GM23338 (cell line): Measurements from ENCODE around the gene GDPD2.

Experiments
- CREB1 ChIP-seq: fragments of 250-450 bp; sonication (Bioruptor Pico); IDR thresholded peaks from 2 replicates; pipeline ENCODE4 v1.5.0; 2020; ENCODE audit warnings: low read depth, mild to moderate bottlenecking, moderate library complexity
- EZH2 ChIP-seq: fragments of 200-600 bp; sonication (generic); IDR thresholded peaks from one replicate; pipeline ENCODE4 v1.8.0; 2017; ENCODE audit warnings: antibody characterized with exemption, mild to moderate bottlenecking, low read depth; ENCODE audit not compliant: unreplicated experiment
- EZH2phosphoT487 ChIP-seq: fragments of 200-600 bp; sonication (generic); IDR thresholded peaks from one replicate; pipeline ENCODE4 v1.8.1; 2018; ENCODE audit warnings: antibody characterized with exemption; ENCODE audit not compliant: unreplicated experiment
- JUNB ChIP-seq: IDR thresholded peaks from one replicate; pipeline ENCODE4 v1.6.1; 2016; ENCODE audit warnings: antibody characterized with exemption; ENCODE audit not compliant: unreplicated experiment
- NANOG ChIP-seq: IDR thresholded peaks from 2 replicates; pipeline ENCODE4 v1.6.1; 2016; ENCODE audit warnings: antibody characterized with exemption, borderline replicate concordance
- POLR2AphosphoS5 ChIP-seq: IDR thresholded peaks from 2 replicates; pipeline ENCODE4 v1.6.1; 2016; ENCODE audit warnings: antibody characterized with exemption, low read depth
- REST ChIP-seq: IDR thresholded peaks from one replicate; pipeline ENCODE4 v1.6.1; 2018; ENCODE audit warnings: antibody characterized with exemption; ENCODE audit not compliant: unreplicated experiment
- ZNF114 ChIP-seq: fragments of 250-450 bp; sonication (Bioruptor Pico); IDR thresholded peaks from 2 replicates; pipeline ENCODE4 v1.5.0; 2020; ENCODE audit warnings: mild to moderate bottlenecking, moderate library complexity
- TF ChIP-seq, protein P1 (sequence below), 2 experiments: fragments of 200-600 bp in 1 of 2; sonication (generic) in 1 of 2; conservative IDR thresholded peaks; 2 replicates each; pipeline versions ENCODE4 v1.5.1 to v1.6.1; 2016 to 2017; ENCODE audit warnings: antibody characterized with exemption in 2 of 2, low read depth in 2 of 2, mild to moderate bottlenecking in 2 of 2, moderate library complexity in 1 of 2
- TF ChIP-seq, protein P2 (sequence below): IDR thresholded peaks from 2 replicates; pipeline ENCODE4 v1.6.1; 2016; ENCODE audit warnings: antibody characterized with exemption

GRCh38 chrX:70444326-70444945 is 21.3 kb downstream of the GDPD2 start, which contains the start of gene DLG3:
- TF ChIP-seq, protein P1, sequence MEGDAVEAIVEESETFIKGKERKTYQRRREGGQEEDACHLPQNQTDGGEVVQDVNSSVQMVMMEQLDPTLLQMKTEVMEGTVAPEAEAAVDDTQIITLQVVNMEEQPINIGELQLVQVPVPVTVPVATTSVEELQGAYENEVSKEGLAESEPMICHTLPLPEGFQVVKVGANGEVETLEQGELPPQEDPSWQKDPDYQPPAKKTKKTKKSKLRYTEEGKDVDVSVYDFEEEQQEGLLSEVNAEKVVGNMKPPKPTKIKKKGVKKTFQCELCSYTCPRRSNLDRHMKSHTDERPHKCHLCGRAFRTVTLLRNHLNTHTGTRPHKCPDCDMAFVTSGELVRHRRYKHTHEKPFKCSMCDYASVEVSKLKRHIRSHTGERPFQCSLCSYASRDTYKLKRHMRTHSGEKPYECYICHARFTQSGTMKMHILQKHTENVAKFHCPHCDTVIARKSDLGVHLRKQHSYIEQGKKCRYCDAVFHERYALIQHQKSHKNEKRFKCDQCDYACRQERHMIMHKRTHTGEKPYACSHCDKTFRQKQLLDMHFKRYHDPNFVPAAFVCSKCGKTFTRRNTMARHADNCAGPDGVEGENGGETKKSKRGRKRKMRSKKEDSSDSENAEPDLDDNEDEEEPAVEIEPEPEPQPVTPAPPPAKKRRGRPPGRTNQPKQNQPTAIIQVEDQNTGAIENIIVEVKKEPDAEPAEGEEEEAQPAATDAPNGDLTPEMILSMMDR (conservative IDR thresholded peaks at IDR 0.05; ENCODE audit: low read depth in 2 of 2) = no peak
- TF ChIP-seq EZH2 (no peak), POLR2AphosphoS5 (no peak), EZH2phosphoT487 (no peak), CREB1 (no peak), REST (no peak), NANOG (no peak), ZNF114 (CRISPR knock-in tag) (no peak), JUNB (no peak)
- TF ChIP-seq, protein P2, sequence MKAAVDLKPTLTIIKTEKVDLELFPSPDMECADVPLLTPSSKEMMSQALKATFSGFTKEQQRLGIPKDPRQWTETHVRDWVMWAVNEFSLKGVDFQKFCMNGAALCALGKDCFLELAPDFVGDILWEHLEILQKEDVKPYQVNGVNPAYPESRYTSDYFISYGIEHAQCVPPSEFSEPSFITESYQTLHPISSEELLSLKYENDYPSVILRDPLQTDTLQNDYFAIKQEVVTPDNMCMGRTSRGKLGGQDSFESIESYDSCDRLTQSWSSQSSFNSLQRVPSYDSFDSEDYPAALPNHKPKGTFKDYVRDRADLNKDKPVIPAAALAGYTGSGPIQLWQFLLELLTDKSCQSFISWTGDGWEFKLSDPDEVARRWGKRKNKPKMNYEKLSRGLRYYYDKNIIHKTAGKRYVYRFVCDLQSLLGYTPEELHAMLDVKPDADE = no peak
